K562 (cell line): Measurements from ENCODE around the gene BLM. TPM values are rescaled to one million over a fixed set of nuclear protein-coding genes. Genes with fewer than 3 reads are reported as not detected.

Source experiments
- CHD4 ChIP-seq: fragments of 200-600 bp; sonication (generic); IDR thresholded peaks from 3 replicates; pipeline ENCODE4 v1.6.1; 2012; ENCODE audit warnings: low read depth, mild to moderate bottlenecking, mixed read lengths, low read length, inconsistent platforms; ENCODE audit not compliant: insufficient read depth, insufficient replicate concordance, poor library complexity, severe bottlenecking
- EP400 ChIP-seq: fragments of 450-650 bp; IDR thresholded peaks from 2 replicates; pipeline ENCODE4 v1.6.1; 2017; ENCODE audit warnings: antibody characterized with exemption, mild to moderate bottlenecking, moderate library complexity
- ESRRA ChIP-seq: fragments of 450-650 bp; IDR thresholded peaks from 2 replicates; pipeline ENCODE4 v1.6.1; 2014; ENCODE audit warnings: low read depth, mild to moderate bottlenecking, moderate library complexity, borderline replicate concordance
- HEY1 ChIP-seq: fragments of 250-450 bp; sonication (Bioruptor Pico); IDR thresholded peaks from 2 replicates; pipeline ENCODE4 v1.5.0; 2020; ENCODE audit warnings: mild to moderate bottlenecking, moderate library complexity, borderline replicate concordance
- HLTF ChIP-seq: fragments of 450-650 bp; IDR thresholded peaks from 2 replicates; pipeline ENCODE4 v1.6.1; 2016
- KDM4B ChIP-seq, 2 experiments: fragments of 450-650 bp in 1 of 2; sonication (generic) in 1 of 2; IDR thresholded peaks; 2 replicates each; pipeline ENCODE4 v1.6.1; 2016 to 2017; ENCODE audit warnings: borderline replicate concordance in 2 of 2, antibody characterized with exemption in 1 of 2, low read depth in 1 of 2, mild to moderate bottlenecking in 1 of 2
- KLF1 ChIP-seq: fragments of 450-650 bp; IDR thresholded peaks from 2 replicates; pipeline ENCODE4 v1.6.1; 2016; ENCODE audit warnings: missing genetic modification characterization, missing compliant biosample characterization
- KLF16 ChIP-seq: IDR thresholded peaks from 2 replicates; pipeline ENCODE4 v1.6.1; 2016; ENCODE audit warnings: antibody characterized with exemption
- MEIS2 ChIP-seq: fragments of 450-650 bp; IDR thresholded peaks from 2 replicates; pipeline ENCODE4 v1.6.1; 2014; ENCODE audit warnings: mild to moderate bottlenecking; ENCODE audit not compliant: partially characterized antibody
- MYC ChIP-seq, 2 experiments: fragments of 250-450 bp in 1 of 2; sonication (Bioruptor Pico) in 1 of 2; IDR thresholded peaks; 2 replicates each; pipeline versions ENCODE4 v1.5.1 to v1.6.1; 2012 to 2021; ENCODE audit warnings: low read depth in 2 of 2, borderline replicate concordance in 1 of 2, improper control_type of control experiment in 1 of 2, low read length in 1 of 2, mild to moderate bottlenecking in 1 of 2, moderate library complexity in 1 of 2
- NCOA1 ChIP-seq: fragments of 450-650 bp; IDR thresholded peaks from 2 replicates; pipeline ENCODE4 v1.6.1; 2016; ENCODE audit warnings: low read depth
- NCOR1 ChIP-seq: fragments of 450-650 bp; IDR thresholded peaks from 2 replicates; pipeline ENCODE4 v1.6.1; 2016; ENCODE audit warnings: mild to moderate bottlenecking, moderate library complexity
- NR1H2 ChIP-seq: sonication (generic); formaldehyde crosslinking; IDR thresholded peaks from 2 replicates; pipeline ENCODE4 v1.4.0; 2020; ENCODE audit warnings: mild to moderate bottlenecking, missing genetic modification reagents
- NR3C1 ChIP-seq: sonication (generic); formaldehyde crosslinking; IDR thresholded peaks from 2 replicates; pipeline ENCODE4 v1.8.1; 2022; ENCODE audit warnings: missing genetic modification reagents
- PURB ChIP-seq: sonication (generic); formaldehyde crosslinking; IDR thresholded peaks from 2 replicates; pipeline ENCODE4 v1.9.0; 2021; ENCODE audit warnings: low read depth, mild to moderate bottlenecking, missing genetic modification reagents
- RAD51 ChIP-seq: fragments of 450-650 bp; IDR thresholded peaks from 2 replicates; pipeline ENCODE4 v1.7.1; 2016; ENCODE audit warnings: low read depth, mild to moderate bottlenecking, borderline replicate concordance
- SP1 ChIP-seq: sonication (generic); formaldehyde crosslinking; IDR thresholded peaks from 2 replicates; pipeline ENCODE4 v1.8.1; 2022; ENCODE audit warnings: mild to moderate bottlenecking, missing genetic modification reagents
- SRSF3 ChIP-seq: fragments of 200-400 bp; formaldehyde crosslinking; IDR thresholded peaks from 2 replicates; pipeline ENCODE4 v1.6.1; 2016; ENCODE audit warnings: mild to moderate bottlenecking, low read length, moderate library complexity; ENCODE audit not compliant: insufficient read depth
- TBP ChIP-seq: optimal IDR thresholded peaks from 2 replicates; pipeline ENCODE3; 2011; ENCODE audit warnings: low read depth, low read length, improper control_type of control experiment
- TEAD1 ChIP-seq, 2 experiments: fragments of 450-650 bp in 1 of 2; sonication (generic) in 1 of 2; formaldehyde crosslinking; IDR thresholded peaks; 2 replicates each; pipeline versions ENCODE4 v1.4.0 to v1.8.0; 2020 to 2022; ENCODE audit warnings: mild to moderate bottlenecking in 2 of 2, missing genetic modification reagents in 1 of 2
- ZNF253 ChIP-seq: fragments of 250-450 bp; sonication (Bioruptor Pico); conservative IDR thresholded peaks from 2 replicates; pipeline ENCODE4 v1.6.1; 2021; ENCODE audit warnings: mild to moderate bottlenecking
- ZNF3 ChIP-seq: fragments of 250-450 bp; sonication (Bioruptor Pico); IDR thresholded peaks from 2 replicates; pipeline ENCODE4 v1.5.0; 2021; ENCODE audit warnings: mild to moderate bottlenecking, moderate library complexity
- ZNF354B ChIP-seq: fragments of 250-450 bp; sonication (Bioruptor Pico); IDR thresholded peaks from 2 replicates; pipeline ENCODE4 v1.4.0; 2020
- ZNF444 ChIP-seq: fragments of 250-450 bp; sonication (Bioruptor Pico); IDR thresholded peaks from 2 replicates; pipeline ENCODE4 v1.4.0; 2020; ENCODE audit warnings: mild to moderate bottlenecking, moderate library complexity
- ZNF583 ChIP-seq: fragments of 250-450 bp; sonication (Bioruptor Pico); IDR thresholded peaks from 2 replicates; pipeline ENCODE4 v1.4.0; 2020
- polyA plus RNA-seq, 8 experiments: library from polyadenylated mRNA; depleted of rRNA in 4 of 8; stranded (reverse) in 5 of 8; unstranded in 3 of 8; fragments of >200 nt; fragmentation: Nextera tagmentation in 2 of 8; fragmentation: Illumina TruSeq in 1 of 8; extraction: Ambion mirVana in 2 of 8; extraction: Trizol in 1 of 8; gene quantifications; 2 replicates each; pipeline versions ENCODE4 v1.2.1 to v1.2.3, GENCODE V29; 2011 to 2014; ENCODE audit warnings: inconsistent platforms in 1 of 8, missing spikeins in 1 of 8
- total RNA-seq, 7 experiments: library from RNA; depleted of rRNA in 6 of 7; stranded (reverse); fragments of >200 nt in 6 of 7; fragmentation: Illumina TruSeq in 2 of 7; extraction: Trizol in 2 of 7; gene quantifications; 2 replicates each; pipeline versions ENCODE4 v1.2.1 to v1.2.3, GENCODE V29; 2011 to 2021; ENCODE audit warnings: low replicate concordance in 1 of 7
- TF ChIP-seq, protein P1 (sequence below): fragments of 450-650 bp; IDR thresholded peaks from 2 replicates; pipeline ENCODE4 v1.6.1; 2017; ENCODE audit warnings: antibody characterized with exemption
- TF ChIP-seq, protein P2 (sequence below): fragments of 450-650 bp; IDR thresholded peaks from 2 replicates; pipeline ENCODE4 v1.6.1; 2016; ENCODE audit warnings: low read depth, mild to moderate bottlenecking, moderate library complexity
- TF ChIP-seq, protein P3 (sequence below): conservative IDR thresholded peaks from 2 replicates; pipeline ENCODE4 v1.6.1; 2011; ENCODE audit warnings: low read depth, mild to moderate bottlenecking, low read length; ENCODE audit not compliant: control insufficient read depth

The BLM gene
- total and polyA plus RNA-seq, 9 of the 15 experiments (the other 6 are each of a cell fraction or from before 2014, with no cell fraction given), result 21.0 to 56.0 (median 43.9) TPM

DNA sequence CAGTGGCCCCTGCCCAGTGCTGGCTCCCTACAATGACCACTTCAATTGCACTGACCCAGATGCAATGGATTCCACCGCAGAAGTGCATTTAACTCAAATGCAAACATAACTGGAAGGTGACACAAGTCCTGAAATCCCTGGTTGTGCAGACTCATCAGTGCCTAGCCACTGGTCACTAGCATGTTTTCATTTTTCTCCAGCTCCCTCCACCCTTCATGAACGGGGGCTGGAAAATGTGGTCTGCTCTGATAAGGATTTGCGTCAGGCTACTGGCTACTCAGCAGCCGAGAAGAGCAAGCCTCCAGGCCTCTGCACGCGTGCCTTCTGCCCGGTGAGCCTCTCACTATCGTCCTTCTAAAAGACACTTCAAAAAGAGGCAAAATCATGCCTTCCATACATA lies 123.8 kb downstream of the BLM start (continued):
- TF ChIP-seq KDM4B (IDR thresholded peaks at IDR 0.05; ENCODE audit: borderline replicate concordance in 2 of 2, low read depth in 1 of 2) (0 out of 4 replicates have a peak, but pooled peaks of 1 of the 2 experiments have one; percentile 28), SRSF3 (no peak), MEIS2 (peak; percentile 70), PURB (CRISPR knock-in tag) (no peak), KLF16 (peak; percentile 93), NCOR1 (peak; percentile 96), KLF1 (tag) (no peak), EP400 (peak; percentile 78), ZNF3 (CRISPR knock-in tag) (no peak), NCOA1 (peak; percentile 92), HEY1 (CRISPR knock-in tag) (no peak), MYC (IDR thresholded peaks at IDR 0.05; ENCODE audit: low read depth, low read length) (peak; percentile 94), MYC (CRISPR knock-in tag; IDR thresholded peaks at IDR 0.05; ENCODE audit: borderline replicate concordance, low read depth) (no peak), NR3C1 (no peak), ZNF253 (no peak), SP1 (CRISPR knock-in tag) (0 out of 2 replicates have a peak, but pooled peaks have one; percentile 51), HLTF (no peak), ZNF354B (no peak), TBP (peak; percentile 62), NR1H2 (CRISPR knock-in tag) (no peak), ZNF444 (CRISPR knock-in tag) (no peak), ESRRA (peak; percentile 68; the same call in 1 of the 2 replicates), CHD4 (no peak), RAD51 (peak; percentile 51; the same call in 1 of the 2 replicates), ZNF583 (no peak), TEAD1 (CRISPR knock-in tag; IDR thresholded peaks at IDR 0.05) (peak in 1 of 2 experiments; percentile 81; a peak in 2 of 4 replicates)
- TF ChIP-seq, protein P1, sequence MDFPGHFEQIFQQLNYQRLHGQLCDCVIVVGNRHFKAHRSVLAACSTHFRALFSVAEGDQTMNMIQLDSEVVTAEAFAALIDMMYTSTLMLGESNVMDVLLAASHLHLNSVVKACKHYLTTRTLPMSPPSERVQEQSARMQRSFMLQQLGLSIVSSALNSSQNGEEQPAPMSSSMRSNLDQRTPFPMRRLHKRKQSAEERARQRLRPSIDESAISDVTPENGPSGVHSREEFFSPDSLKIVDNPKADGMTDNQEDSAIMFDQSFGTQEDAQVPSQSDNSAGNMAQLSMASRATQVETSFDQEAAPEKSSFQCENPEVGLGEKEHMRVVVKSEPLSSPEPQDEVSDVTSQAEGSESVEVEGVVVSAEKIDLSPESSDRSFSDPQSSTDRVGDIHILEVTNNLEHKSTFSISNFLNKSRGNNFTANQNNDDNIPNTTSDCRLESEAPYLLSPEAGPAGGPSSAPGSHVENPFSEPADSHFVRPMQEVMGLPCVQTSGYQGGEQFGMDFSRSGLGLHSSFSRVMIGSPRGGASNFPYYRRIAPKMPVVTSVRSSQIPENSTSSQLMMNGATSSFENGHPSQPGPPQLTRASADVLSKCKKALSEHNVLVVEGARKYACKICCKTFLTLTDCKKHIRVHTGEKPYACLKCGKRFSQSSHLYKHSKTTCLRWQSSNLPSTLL, result no peak
- TF ChIP-seq, protein P2, sequence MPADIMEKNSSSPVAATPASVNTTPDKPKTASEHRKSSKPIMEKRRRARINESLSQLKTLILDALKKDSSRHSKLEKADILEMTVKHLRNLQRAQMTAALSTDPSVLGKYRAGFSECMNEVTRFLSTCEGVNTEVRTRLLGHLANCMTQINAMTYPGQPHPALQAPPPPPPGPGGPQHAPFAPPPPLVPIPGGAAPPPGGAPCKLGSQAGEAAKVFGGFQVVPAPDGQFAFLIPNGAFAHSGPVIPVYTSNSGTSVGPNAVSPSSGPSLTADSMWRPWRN, result peak; percentile 99
- TF ChIP-seq, protein P3, sequence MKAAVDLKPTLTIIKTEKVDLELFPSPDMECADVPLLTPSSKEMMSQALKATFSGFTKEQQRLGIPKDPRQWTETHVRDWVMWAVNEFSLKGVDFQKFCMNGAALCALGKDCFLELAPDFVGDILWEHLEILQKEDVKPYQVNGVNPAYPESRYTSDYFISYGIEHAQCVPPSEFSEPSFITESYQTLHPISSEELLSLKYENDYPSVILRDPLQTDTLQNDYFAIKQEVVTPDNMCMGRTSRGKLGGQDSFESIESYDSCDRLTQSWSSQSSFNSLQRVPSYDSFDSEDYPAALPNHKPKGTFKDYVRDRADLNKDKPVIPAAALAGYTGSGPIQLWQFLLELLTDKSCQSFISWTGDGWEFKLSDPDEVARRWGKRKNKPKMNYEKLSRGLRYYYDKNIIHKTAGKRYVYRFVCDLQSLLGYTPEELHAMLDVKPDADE, result no peak
